Body of pancreas (tissue), 4 donors: ENCODE data around the gene GPR132. TPM values are rescaled to one million over a fixed set of nuclear protein-coding genes. Genes with fewer than 3 reads are reported as not detected.

Source experiments
- ATAC-seq: fragments of 150-250 bp; one replicate; pipeline ENCODE4 v1.9.1; 2016
- DNase-seq, 4 donors: peaks; one replicate each; pipeline ENCODE4 v3.0.0-alpha.2; 2019
- H3K27ac ChIP-seq, 4 donors: fragments of 200-600 bp; sonication (generic); 1 replicate in 3 of 4; 2 replicates in 1 of 4; pipeline versions ENCODE4 v1.5.1 to v1.6.1; 2016 to 2019; ENCODE audit warnings: mild to moderate bottlenecking in 1 of 4, mixed read lengths in 1 of 4, moderate library complexity in 1 of 4
- H3K27me3 ChIP-seq, 2 donors: fragments of 200-600 bp; sonication (generic); one replicate each; pipeline ENCODE4 v1.6.0; 2016; ENCODE audit warnings: mild to moderate bottlenecking in 1 of 2
- H3K36me3 ChIP-seq, 2 donors: fragments of 200-600 bp; sonication (generic); replicated peaks in 1 of 2; 2 replicates each; pipeline ENCODE4 v1.5.1; 2016; ENCODE audit warnings: low read depth in 2 of 2; ENCODE audit not compliant: insufficient read depth in 1 of 2
- H3K4me1 ChIP-seq: fragments of 200-600 bp; sonication (generic); one replicate; pipeline ENCODE4 v1.6.0; 2016
- H3K4me3 ChIP-seq, 2 donors: fragments of 200-600 bp; sonication (generic); 1 replicate in 1 of 2; 2 replicates in 1 of 2; pipeline ENCODE4 v1.5.1; 2016 to 2019
- H3K9me3 ChIP-seq, 3 donors: fragments of 200-600 bp; sonication (generic); 1 replicate in 2 of 3; 2 replicates in 1 of 3; pipeline ENCODE4 v1.5.1; 2016
- CTCF ChIP-seq, 7 experiments: fragments of 450-650 bp in 4 of 7; fragments of 200-600 bp in 3 of 7; sonication (generic) in 3 of 7; IDR thresholded peaks; one replicate each; pipeline ENCODE4 v1.5.1; 2016 to 2019; ENCODE audit warnings: antibody characterized with exemption in 7 of 7
- POLR2A ChIP-seq, 3 donors: fragments of 450-650 bp; IDR thresholded peaks; one replicate each; pipeline ENCODE4 v1.6.1; 2016; ENCODE audit warnings: antibody characterized with exemption in 3 of 3, mild to moderate bottlenecking in 2 of 3
- WGBS, 2 donors: methylation state at CpG; one replicate each; pipeline ENCODE4 v1.1.5; 2017; 5-methylcytosine and 5-hydroxymethylcytosine counted together
- intact Hi-C: fragments of 100-400 bp; cut with DNase I; formaldehyde crosslinking; loops from one replicate; pipeline ENCODE4 v1.15.1; 2023
- total RNA-seq, 2 donors: library from RNA; depleted of rRNA; stranded (reverse); fragments of >200 nt; gene quantifications; one replicate each; pipeline ENCODE4 v1.1.0, GENCODE V29; 2016

Gene GPR132
- total RNA-seq, 2 donors from 2014 or later: 1.0 TPM; not detected in 1

GRCh38 chr14:105069871-105070759 is 4.9 kb upstream of the GPR132 start:
- no peak for ATAC-seq

GRCh38 chr14:105069522-105069870 is 4.3 kb upstream of the GPR132 start:
- Histone ChIP-seq H3K27ac (peak overlapping the region in 1 of 4 donors; percentile 40), H3K27me3 (no peaks in the 10 kb centered on the region), H3K9me3 (no peaks in the 10 kb centered on the region), H3K36me3 (no peaks in the 10 kb centered on the region), H3K4me3 (no peak overlapping the region), H3K4me1 (no peaks in the 10 kb centered on the region)
- DNase-seq (no peak), ATAC-seq (no peak)
- TF ChIP-seq CTCF (IDR thresholded peaks at IDR 0.05) (no peak), POLR2A (IDR thresholded peaks at IDR 0.05) (no peak)
- intact Hi-C loops: no loop called here
- WGBS, 2 donors: 68 to 78% methylated on average over 6 to 10 of the region's 10 CpGs

More at GRCh38 chr14:105069871-105070759, 4.9 kb upstream of the GPR132 start:
- no peak overlapping the region for H3K4me3 ChIP-seq
- H3K4me1 ChIP-seq: no peaks in the 10 kb centered on the region
- H3K27me3 ChIP-seq: no peaks in the 10 kb centered on the region
- H3K9me3 ChIP-seq: no peaks in the 10 kb centered on the region
- intact Hi-C loops: no loop called here
- DNase-seq: peak in 1 of 4 donors; percentile 58
- peak overlapping the region in 2 of 4 donors; percentile 24 to 40 for H3K27ac ChIP-seq
- H3K36me3 ChIP-seq: no peaks in the 10 kb centered on the region
- no peak for TF ChIP-seq CTCF (IDR thresholded peaks at IDR 0.05)
- TF ChIP-seq POLR2A (IDR thresholded peaks at IDR 0.05): no peak
- 55 to 69% methylated on average over 19 to 20 of the region's 20 CpGs for WGBS, 2 donors

GRCh38 chr14:105068818-105069217 is 3.6 kb upstream of the GPR132 start:
- Histone ChIP-seq H3K36me3 (no peaks in the 10 kb centered on the region), H3K9me3 (no peaks in the 10 kb centered on the region), H3K27ac (no peak overlapping the region), H3K4me3 (no peak overlapping the region), H3K4me1 (no peaks in the 10 kb centered on the region), H3K27me3 (no peaks in the 10 kb centered on the region)
- no peak for ATAC-seq
- TF ChIP-seq CTCF (IDR thresholded peaks at IDR 0.05): no peak
- no peak for TF ChIP-seq POLR2A (IDR thresholded peaks at IDR 0.05)
- no peak for DNase-seq
- intact Hi-C loops: no loop called here
- 70% methylated on average over 13 of the region's 13 CpGs for WGBS, 2 donors

DNA sequence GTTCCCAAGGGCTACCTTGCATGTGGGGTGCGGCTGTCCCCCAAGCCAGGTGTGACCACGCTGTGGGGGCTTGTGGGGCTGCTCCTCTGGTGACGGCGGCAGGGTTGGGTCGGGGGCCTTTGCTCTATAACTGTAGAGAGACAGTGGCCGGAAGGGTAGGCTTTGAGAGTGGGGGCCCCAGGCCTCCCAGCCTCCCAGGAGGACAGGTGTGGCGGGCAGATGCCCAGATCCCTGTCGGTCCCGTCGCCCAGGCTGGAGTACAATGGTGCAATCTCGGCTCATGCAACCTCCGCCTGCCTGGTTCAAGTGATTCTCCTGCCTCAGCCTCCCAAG is 2.7 kb upstream of the GPR132 start:
- TF ChIP-seq CTCF (IDR thresholded peaks at IDR 0.05): no peak
- no peak for TF ChIP-seq POLR2A (IDR thresholded peaks at IDR 0.05)
- H3K9me3 ChIP-seq: no peaks in the 10 kb centered on the region
- no peak for ATAC-seq
- no peaks in the 10 kb centered on the region for H3K4me1 ChIP-seq
- WGBS, 2 donors: 94 to 95% methylated on average over 4 to 12 of the region's 12 CpGs
- intact Hi-C loops: no loop called here
- H3K4me3 ChIP-seq: no peak overlapping the region
- no peak overlapping the region for H3K27ac ChIP-seq
- no peaks in the 10 kb centered on the region for H3K27me3 ChIP-seq
- no peaks in the 10 kb centered on the region for H3K36me3 ChIP-seq
- no peak for DNase-seq
